Fibroblast of skin of left biceps (primary cell): ENCODE results near the gene ZNF445.
A peak's percentile ranks its signal among the peaks of the same experiment; 100 is the strongest.
"Not testable (repeated sequence)": the region's sequence is repeated elsewhere in the genome, so short reads cannot be mapped to it uniquely, and the experiment has no call there.

Source experiments
- DNase-seq, 2 experiments: peaks; one replicate each; pipeline ENCODE4 v3.0.0-alpha.2; 2013; ENCODE audit warnings: low read depth in 2 of 2

The ZNF445 gene

DNA sequence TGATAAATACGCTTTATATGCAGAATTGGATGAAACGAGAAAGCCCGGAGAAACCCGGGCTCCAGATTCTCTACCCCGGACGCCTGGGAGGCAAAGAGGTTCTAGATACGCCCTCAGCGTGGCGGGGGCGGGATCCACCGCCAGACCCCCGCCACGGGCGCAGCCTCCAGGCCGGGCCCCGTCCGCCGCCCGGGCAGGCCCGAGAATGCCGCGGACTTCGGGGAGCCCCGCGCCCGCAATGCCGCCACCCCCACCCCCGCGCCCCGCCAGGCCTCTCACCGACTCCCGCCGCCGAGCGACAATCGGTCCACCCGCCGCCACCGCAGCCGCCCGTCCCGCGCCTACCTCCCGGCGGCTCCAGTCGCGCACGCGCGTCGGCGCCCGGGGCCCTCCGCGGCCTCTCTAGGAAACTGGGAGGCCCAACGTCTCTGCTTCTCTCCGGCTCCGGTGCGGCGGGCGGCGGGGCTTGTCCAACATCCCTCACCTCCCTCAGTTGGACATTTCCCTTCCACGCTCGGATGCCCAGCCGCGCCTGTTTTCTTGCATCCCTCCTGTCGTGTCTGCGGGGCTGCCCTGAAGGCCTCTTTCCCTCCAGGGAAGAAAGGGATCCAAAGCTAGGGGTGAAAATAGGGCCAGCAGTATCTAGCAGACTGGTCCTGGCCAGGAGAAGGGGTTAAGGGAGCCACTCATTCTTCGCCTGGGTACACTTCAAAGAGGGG is at the start of gene ZNF445:
ZNF445 (minus strand) TSS at position 359 of the 719 bp plus-strand sequence. CDS start 22,121 bp downstream, outside the sequence.
- peak; percentile 53 to 54 for DNase-seq

DNA sequence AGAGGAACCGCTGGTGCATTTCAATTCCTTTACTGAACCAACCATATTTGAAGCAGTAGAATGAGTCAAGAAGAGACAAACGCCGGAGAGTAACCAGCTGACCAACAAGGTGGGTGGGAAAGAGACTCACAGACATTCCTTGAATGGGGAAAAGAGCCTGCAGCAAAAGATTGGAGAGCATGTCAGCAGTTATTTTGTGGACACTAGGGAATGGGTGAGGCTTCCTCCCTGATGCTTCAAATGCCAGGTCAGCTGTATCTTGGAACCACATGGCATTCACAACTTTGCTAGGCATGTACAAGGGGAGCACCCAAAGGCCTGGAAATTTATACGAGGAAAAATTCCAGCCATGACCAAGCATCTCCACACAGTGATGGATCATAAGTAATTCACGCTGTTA is 47.6 kb upstream of the ZNF445 start:
- no peak for DNase-seq

DNA sequence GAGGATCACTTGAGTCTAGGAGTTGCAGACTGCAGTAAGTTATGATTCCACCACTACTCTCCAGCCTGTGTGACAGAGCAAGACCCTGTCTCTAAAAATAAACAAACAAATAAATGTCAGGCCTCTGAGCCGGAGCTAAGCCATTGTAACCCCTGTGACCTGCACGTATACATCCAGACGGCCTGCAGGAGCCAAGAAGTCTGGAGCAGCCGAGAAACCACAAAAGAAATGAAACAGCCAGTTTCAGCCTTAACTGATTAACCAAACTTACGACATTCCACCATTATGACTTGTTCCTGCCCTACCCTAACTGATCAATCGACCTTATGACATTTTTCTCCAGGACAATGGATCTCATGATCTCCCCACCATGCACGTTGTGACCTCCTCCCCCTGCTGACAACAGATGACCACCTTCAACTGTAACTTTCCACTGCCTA is 45.0 kb upstream of the ZNF445 start:
- DNase-seq = no peak

DNA sequence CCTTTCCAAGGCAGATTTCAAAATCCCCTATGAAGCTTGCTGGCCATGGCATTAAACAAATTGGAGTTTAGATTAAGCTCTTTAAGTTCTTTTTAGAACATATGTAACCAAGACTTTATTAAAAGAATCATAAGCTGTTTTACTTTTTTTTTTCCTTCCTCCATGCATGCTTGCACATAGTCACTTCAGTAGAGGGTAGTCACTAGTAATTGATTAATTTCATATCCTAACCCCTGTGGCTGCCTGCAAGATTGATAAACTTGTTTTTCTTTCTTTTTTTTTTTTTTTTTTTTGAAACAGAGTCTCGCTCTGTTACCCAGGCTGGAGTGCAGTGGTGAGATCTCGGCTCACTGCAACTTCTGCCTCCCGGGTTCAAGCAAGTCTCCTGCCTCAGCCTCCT is 44.3 kb upstream of the ZNF445 start:
- no peak for DNase-seq

DNA sequence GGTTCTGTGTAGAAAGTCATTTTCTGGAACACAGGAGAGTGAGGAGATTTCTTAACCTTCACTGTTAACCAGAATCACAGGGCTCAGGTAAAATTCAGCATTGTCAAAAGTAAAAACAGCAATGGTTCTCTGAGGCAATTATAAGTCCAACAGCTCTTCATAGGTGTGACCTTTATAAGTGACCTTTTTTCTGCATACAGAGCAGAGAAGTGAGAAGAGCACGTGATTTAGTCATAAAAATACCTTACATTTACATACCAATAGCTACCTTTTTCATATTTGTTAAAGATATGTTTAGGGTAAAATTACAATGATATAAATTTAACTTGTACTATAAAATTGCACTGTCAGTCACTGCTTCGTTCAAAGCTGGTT is 41.3 kb upstream of the ZNF445 start:
- no peak for DNase-seq

DNA sequence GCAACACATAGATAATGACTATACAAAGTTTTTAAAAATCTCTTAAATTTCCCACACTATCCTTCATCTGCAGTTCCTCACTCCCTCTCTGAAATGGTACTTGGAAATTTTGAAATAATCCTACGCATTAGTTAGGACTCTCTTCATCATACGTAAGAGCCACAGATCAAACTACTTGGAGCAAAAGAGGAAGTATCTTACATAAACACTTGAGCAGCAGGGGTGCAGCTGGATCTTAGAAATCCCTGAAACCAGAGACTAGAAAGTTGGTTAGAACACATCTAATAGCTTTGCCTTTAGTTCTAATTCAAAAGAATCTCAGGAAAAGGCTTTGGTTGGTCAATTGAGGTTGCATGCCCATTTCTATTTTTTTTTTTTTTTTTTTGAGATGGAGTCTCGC is 38.8 kb upstream of the ZNF445 start:
- DNase-seq = no peak

DNA sequence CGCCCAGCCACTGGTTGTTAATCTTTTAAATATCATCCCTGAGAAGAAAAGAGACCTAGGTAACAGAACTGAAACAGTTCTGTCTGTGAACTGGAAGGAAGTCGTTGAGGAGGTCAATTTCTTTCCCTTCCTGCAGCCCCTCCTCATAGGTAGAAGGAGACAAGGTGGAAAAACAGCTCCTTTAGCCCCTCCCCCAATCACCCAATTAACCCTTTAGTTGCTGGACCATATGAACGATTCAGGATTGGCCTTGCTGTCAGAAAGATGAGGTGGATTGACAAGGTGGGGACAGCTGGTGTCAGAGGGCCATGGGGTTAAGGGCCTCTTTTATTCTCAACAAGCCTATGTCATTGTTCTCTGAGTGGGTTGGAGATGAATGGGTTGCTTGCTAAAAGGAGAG is 36.0 kb upstream of the ZNF445 start:
- no peak for DNase-seq

DNA sequence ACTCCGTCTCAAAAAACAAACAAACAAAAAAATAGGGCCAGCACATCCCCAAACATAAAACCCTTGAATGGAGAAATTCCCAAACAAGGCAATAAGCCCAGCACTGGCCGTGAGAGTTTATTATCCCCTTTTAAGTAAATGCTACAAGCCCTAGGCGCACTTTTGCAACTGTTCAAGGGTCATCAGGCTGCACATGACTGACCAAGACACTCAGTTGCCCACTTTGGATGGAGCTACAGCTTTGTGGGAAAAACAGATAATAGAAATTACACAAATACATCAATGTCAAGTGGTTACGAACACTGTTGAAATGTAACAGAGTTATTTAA is 33.7 kb upstream of the ZNF445 start:
- DNase-seq = no peak

DNA sequence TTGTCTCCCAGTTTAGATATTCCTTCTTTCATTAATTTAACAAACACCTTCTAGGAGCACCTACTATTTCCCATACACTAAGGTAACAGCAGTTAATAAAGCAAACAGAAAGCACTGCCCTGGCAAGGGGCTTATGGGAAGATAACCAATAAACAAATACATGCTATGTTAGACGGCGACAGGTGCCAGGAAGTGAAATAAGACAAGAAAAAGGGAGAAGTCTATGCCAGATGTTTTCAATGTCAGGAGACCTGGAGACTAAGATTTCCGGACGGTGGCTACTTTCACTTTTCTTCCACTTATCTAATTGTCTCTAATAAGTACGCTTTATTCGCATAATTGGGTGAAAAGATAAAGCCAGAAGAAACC is 32.5 kb upstream of the ZNF445 start:
- no peak for DNase-seq

DNA sequence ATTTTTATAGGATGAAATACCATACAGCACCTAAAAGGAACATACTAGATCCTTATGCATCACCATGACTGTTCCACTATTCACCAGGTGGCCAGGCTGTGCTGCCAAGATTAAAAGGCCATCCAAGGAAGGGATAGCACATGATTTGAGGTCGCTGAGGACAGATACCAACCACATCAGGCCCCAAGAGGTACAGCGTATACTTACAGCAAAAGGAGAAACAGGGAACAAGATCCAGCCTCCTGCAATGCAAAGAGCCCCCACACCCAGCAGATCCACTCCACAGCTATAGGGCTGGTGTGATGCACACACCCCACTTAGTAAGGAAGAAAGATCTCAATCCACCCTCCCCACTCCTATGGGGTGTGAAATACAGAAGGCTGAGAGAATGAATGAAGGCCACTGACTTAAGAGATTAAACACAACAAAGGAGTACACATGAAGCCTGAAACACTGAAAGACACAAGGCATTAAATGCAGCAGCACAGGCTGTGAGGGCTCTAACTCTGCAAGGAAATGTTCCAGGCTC is 32.0 kb upstream of the ZNF445 start:
- no peak for DNase-seq

DNA sequence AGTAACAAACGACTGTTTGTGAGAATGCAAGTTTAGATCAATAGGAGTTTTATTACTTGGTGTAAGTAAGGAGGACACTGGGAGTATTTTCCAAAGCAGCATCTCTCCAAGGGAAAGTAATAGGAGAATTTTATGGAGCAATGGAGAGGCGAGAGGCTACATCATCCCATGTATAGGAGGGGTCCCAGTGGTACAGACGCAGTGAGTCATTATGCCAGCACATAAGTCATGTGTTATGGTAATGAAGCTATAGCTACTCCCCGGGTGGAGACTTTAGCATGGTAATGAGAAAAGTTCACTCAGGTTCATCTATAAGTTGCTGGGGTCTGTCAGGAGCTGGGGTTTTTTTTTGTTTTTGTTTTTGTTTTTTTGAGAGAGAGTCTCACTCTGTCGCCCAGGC is 29.5 kb upstream of the ZNF445 start:
- DNase-seq = no peak

DNA sequence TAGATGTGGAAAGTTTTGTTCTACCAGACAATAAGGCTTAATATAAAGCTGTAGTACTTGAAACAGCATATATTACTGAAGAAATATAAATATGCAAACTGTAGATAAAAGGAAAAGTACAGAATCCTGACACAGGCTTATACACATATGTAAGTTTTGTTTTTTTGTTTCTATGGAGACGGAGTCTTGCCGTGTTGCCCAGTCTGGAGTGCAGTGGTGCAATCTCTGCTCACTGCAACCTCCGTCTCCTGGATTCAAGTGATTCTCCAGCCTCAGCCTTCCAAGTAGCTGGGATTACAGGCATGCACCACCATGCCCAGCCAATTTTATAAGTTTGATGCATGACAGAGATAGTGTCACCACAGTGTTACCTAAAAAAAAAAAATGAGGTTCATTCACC is 29.1 kb upstream of the ZNF445 start:
- no peak for DNase-seq

DNA sequence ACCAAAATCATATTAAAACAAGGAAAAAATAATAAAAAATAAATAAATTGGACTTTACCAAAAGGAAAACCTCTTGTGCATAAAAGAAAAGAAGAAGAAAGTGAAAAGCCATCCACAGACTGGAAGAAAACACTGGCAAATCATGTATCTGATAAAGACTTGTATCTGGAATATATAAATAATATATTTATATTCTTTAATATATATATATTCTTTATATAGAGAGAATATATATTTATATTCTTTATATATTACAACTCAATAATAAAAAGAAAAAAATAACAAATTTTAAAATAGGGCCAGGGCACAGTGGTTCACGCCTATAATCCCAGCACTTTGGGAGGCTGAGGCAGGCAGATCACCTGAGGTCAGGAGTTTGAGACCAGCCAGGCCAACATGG is 27.1 kb upstream of the ZNF445 start:
- no peak for DNase-seq

DNA sequence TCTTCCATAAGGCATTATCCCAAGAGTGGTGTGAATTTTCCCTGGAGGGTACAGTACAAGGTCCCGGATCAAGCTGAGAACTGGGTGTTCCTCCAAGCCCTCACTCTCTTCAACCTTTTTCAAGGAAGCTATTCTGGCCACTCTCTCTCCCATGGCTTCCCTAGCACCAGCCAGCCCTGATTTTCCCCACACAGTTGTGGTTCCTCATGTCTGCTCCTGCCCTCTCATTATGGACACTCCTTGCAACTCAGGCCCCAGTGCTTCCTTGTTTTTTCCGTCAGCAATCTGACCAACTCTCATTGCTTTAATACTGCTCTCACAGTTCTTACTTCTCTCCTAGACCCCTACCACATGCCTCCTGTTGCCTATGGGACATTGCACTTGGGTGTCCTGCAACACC is 25.7 kb upstream of the ZNF445 start:
- not testable (repeated sequence) for DNase-seq

DNA sequence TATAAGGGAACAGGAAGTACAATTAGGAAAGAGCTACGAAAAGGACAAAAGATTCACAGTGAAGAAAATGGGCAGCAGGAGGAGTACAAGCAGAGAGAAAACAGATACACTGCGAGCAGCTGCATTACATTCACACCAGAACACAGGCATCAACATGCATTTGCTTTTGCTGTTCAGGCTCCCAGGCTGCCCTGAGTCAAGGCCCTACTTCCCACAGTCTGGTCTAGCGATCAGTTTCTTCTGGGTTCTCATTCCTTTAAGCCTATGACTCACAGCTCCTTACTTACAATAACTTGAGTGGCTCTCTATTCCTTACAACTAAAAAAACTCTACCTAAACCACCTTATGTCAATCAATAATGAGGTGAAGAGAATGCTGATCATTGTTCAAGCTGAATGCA is 24.5 kb upstream of the ZNF445 start:
- DNase-seq = no peak

DNA sequence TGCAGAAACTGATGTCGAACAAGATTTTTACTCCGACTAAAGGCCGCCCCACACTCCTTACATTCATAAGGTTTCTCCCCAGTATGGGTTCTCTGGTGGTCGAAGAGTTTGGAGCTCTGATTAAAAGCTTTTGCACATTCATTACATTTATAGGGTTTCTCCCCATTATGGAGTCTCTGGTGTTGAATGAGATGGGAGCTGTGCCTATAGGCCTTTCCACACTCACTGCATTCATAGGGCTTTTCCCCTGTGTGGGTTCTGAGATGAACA is 22.4 kb upstream of the ZNF445 start:
- DNase-seq = not testable (repeated sequence)

DNA sequence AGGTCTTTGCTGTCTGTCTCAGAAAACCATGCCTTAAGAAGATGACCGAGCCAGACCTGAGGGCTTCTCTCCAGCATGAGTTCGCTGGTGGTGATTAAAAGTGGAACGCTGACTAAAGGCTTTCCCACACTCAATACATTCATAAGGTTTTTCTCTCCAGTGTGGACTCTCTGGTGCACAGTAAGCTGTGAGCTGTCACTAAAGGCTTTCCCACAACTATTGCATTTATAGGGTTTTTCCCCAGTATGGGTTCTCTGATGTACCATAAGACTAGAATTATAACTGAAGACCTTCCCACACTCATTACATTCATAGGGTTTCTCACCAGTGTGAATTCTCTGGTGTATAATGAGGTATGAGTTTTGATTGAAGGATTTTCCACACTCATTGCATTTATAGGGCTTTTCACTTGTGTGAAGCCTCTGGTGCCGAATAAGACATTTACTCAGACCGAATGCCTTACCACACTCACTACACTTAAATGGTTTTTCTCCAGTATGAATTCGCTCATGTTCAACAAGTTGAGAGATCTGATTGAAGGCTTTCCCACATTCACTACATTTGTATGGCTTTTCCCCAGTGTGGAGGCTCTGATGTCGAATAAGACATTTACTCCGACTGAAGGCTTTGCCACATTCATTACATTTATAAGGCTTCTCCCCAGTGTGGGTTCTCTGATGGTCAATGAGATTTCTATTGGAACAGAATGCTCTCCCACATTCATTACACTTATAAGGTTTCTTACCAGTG is 21.9 kb upstream of the ZNF445 start:
- DNase-seq = no peak

DNA sequence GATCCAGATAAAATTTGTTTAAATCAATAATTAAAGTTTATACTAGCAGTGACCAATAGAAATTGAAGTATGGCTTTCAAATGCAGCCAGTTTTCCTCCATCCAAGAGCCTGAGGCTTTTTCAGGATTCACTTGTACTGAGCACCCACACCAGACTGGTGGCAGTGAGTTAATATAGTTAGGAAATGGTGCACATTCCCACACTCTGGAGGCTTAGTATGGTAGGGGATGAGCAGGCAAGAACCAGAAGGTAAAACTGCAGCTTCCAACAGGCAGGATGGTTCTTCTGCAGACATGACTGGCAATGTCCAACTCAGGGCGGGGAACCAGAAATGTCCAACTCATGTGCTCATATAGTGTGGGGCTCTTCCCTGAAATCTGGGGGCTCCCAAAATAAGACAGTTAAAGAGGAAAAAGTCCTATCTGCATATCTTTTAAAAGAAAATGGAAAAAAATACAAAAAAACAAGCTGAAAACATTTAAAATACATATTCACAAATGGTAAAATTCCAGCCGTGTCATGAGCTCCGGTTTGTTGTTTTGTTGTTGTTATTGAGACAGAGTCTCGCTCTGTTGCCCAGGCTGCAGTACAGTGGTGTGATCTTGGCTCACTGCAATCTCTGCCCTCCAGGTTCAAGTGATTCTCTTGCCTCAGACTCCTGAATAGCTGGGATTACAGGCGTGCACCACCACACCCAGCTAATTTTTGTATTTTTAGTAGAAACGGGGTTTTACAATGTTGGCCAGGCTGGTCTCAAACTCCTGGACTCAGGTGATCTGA is 18.4 kb upstream of the ZNF445 start:
- DNase-seq = no peak

DNA sequence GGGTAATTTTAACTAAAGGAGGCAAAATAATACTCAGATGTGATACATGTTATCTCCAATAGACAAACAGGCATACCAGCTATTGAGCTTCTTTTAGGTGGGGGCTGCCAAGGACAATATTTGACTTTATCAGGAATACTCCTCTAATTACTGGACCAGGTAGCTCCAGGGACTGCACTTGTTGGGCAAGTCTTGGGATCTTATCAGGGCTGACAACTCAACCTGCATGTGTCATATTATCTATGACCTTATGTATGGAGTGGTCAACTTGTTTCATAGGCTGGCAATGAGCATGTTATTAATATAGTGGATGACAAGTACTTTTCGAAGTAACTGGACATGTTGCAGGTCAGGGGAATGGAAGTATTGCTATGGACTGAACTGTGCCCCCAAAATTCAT is 15.0 kb upstream of the ZNF445 start:
- DNase-seq = no peak

DNA sequence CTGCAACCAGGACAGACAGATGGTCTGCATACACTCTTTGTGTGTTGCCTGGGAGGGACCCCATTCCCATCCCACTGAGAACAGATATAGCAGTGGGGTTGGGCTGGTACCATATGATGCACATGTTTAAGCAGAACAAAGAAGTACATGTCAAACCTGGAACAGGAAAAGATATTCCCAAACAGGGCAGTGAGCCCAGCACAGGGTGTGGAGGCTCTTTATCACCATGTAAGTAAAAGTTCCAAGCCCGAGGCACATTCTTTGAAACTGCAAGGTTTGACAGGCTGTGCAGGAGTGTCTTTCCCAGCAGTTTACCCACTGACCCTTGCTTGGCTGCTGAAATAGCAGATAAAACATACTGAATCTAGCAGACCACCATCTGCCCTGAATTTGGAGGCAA is 5.3 kb upstream of the ZNF445 start:
- DNase-seq = no peak

DNA sequence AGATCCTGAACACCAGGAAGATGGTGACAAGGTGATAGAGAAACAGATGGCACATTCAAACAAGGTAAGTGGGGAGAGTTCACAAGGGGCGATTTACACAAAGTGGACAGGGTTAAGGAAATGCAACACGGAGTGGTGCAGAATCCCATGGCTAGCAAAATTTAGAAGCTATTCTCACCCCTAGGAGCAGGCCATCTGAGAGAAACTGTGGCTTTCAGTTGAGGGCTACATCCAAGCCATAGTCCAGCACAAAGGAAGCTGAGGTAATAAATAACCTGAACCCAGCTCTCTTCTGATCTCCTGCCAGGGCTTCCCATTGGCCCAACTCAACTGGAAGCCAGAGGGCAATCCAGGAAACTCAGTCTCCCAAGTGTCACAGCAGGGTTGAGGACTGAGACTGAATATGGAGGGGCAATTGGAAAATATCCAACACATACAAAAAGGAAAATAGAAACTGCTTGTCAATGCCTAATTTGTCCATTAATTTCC is 1.2 kb upstream of the ZNF445 start:
- DNase-seq = no peak

DNA sequence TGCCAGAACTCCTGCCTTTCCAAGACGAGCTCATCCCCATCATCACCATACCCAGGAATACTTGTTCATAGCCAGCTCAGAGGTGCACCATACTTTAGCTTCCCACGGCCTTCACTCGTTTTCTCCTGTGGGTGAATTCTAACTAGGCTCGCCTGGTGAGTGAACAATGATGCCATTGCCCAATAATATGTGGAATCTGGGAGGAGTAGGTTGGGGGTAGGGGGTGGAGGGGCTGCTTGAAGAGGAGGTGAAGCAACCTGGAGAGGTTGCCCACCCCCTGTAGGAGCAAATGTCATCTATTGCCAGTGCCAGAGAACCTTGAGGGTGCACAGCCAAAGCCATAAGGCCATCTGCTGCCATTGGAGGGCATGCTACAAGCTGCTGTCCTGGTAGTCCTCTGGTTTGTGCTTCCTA is 592 bp upstream of the ZNF445 start:
- DNase-seq = no peak

DNA sequence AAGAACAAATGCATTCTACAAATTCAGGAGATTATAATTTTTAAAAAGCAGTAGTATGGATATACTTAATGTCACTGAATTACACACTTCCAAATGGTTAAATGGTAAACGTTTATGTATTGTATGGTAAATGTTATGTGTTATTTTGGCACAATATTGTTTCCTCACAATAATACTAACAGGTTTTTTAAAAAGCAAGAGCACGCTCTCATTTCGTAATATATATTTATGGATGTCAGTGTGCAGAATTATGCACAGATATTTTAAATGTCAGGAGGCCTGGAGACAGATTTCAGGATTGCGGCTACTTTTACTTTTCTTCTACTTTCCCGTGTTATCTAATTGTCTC is 533 bp downstream of the ZNF445 start:
- DNase-seq = no peak
